Erythroblast (primary cell): ENCODE data around the gene CACNA1E.

Source experiments
- GATA1 ChIP-seq: IDR thresholded peaks from 2 replicates; pipeline ENCODE4 v1.6.1; 2011; ENCODE audit warnings: low read depth, mild to moderate bottlenecking, control low read depth, low read length, moderate library complexity
- POLR2A ChIP-seq: IDR thresholded peaks from 2 replicates; pipeline ENCODE4 v1.6.1; 2011; ENCODE audit warnings: mild to moderate bottlenecking, low read length

GRCh38 chr1:181592255-181592859 is 109.0 kb downstream of the CACNA1E start:
- TF ChIP-seq POLR2A: no peak
- no peak for TF ChIP-seq GATA1
